K562 (cell line): ENCODE data around the gene RPL28. TPM values are rescaled to one million over a fixed set of nuclear protein-coding genes. Genes with fewer than 3 reads are reported as not detected.

Source experiments
- CC2D1A ChIP-seq: fragments of 450-650 bp; IDR thresholded peaks from 2 replicates; pipeline ENCODE4 v1.6.1; 2017; ENCODE audit warnings: mild to moderate bottlenecking
- CUX1 ChIP-seq: fragments of 200-800 bp; sonication (Bioruptor generic); IDR thresholded peaks from 2 replicates; pipeline ENCODE4 v1.6.1; 2016; ENCODE audit warnings: missing genetic modification characterization, missing compliant biosample characterization
- FOS ChIP-seq: IDR thresholded peaks from 3 replicates; pipeline ENCODE4 v1.6.1; 2011; ENCODE audit not compliant: insufficient read length; ENCODE audit errors: extremely low read depth
- GATAD2A ChIP-seq: fragments of 450-650 bp; IDR thresholded peaks from 2 replicates; pipeline ENCODE4 v1.6.1; 2017
- HDAC2 ChIP-seq: fragments of 450-650 bp; IDR thresholded peaks from 2 replicates; pipeline ENCODE4 v1.6.1; 2016; ENCODE audit warnings: mild to moderate bottlenecking
- HNRNPLL ChIP-seq: fragments of 200-400 bp; formaldehyde crosslinking; IDR thresholded peaks from 2 replicates; pipeline ENCODE4 v1.6.1; 2017; ENCODE audit warnings: low read length, low read depth, mild to moderate bottlenecking; ENCODE audit not compliant: poor library complexity, severe bottlenecking
- MECOM ChIP-seq: fragments of 250-450 bp; sonication (Bioruptor Pico); IDR thresholded peaks from 2 replicates; pipeline ENCODE4 v1.8.0; 2022; ENCODE audit warnings: inconsistent platforms
- POLR2H ChIP-seq: IDR thresholded peaks from 2 replicates; pipeline ENCODE4 v1.6.1; 2016; ENCODE audit warnings: missing genetic modification characterization, low read depth, mild to moderate bottlenecking, control low read depth, missing compliant biosample characterization, moderate library complexity
- RBM15 ChIP-seq: fragments of 200-400 bp; formaldehyde crosslinking; IDR thresholded peaks from 2 replicates; pipeline ENCODE4 v1.6.1; 2018; ENCODE audit warnings: mild to moderate bottlenecking, low read length, moderate library complexity; ENCODE audit not compliant: insufficient read depth
- RFX1 ChIP-seq: fragments of 450-650 bp; IDR thresholded peaks from 2 replicates; pipeline ENCODE4 v1.6.1; 2016; ENCODE audit warnings: mild to moderate bottlenecking, moderate library complexity
- TAF9B ChIP-seq: fragments of 450-650 bp; IDR thresholded peaks from 2 replicates; pipeline ENCODE4 v1.6.1; 2018; ENCODE audit warnings: mild to moderate bottlenecking; ENCODE audit not compliant: partially characterized antibody
- TGIF2 ChIP-seq: sonication (generic); formaldehyde crosslinking; IDR thresholded peaks from 2 replicates; pipeline ENCODE4 v1.8.1; 2022; ENCODE audit warnings: mild to moderate bottlenecking, missing genetic modification reagents, moderate library complexity
- ZBTB17 ChIP-seq: fragments of 450-650 bp; formaldehyde crosslinking; IDR thresholded peaks from 2 replicates; pipeline ENCODE4 v1.4.0; 2020; ENCODE audit warnings: mild to moderate bottlenecking
- ZNF354B ChIP-seq: fragments of 250-450 bp; sonication (Bioruptor Pico); IDR thresholded peaks from 2 replicates; pipeline ENCODE4 v1.4.0; 2020
- ZNF511 ChIP-seq: sonication (generic); formaldehyde crosslinking; IDR thresholded peaks from 2 replicates; pipeline ENCODE4 v1.8.0; 2022; ENCODE audit warnings: mild to moderate bottlenecking, missing genetic modification reagents
- ZNF609 ChIP-seq: sonication (generic); formaldehyde crosslinking; IDR thresholded peaks from 2 replicates; pipeline ENCODE4 v1.8.1; 2023; ENCODE audit warnings: missing genetic modification reagents, mild to moderate bottlenecking, borderline replicate concordance
- ZSCAN32 ChIP-seq: fragments of 450-650 bp; formaldehyde crosslinking; IDR thresholded peaks from 2 replicates; pipeline ENCODE4 v1.4.0; 2020; ENCODE audit warnings: mild to moderate bottlenecking, moderate library complexity
- polyA plus RNA-seq, 8 experiments: library from polyadenylated mRNA; depleted of rRNA in 4 of 8; stranded (reverse) in 5 of 8; unstranded in 3 of 8; fragments of >200 nt; fragmentation: Nextera tagmentation in 2 of 8; fragmentation: Illumina TruSeq in 1 of 8; extraction: Ambion mirVana in 2 of 8; extraction: Trizol in 1 of 8; gene quantifications; 2 replicates each; pipeline versions ENCODE4 v1.2.1 to v1.2.3, GENCODE V29; 2011 to 2014; ENCODE audit warnings: inconsistent platforms in 1 of 8, missing spikeins in 1 of 8
- total RNA-seq, 7 experiments: library from RNA; depleted of rRNA in 6 of 7; stranded (reverse); fragments of >200 nt in 6 of 7; fragmentation: Illumina TruSeq in 2 of 7; extraction: Trizol in 2 of 7; gene quantifications; 2 replicates each; pipeline versions ENCODE4 v1.2.1 to v1.2.3, GENCODE V29; 2011 to 2021; ENCODE audit warnings: low replicate concordance in 1 of 7

The RPL28 gene
- total and polyA plus RNA-seq, 9 of the 15 experiments (the other 6 are each of a cell fraction or from before 2014, with no cell fraction given) = 124 to 3,106 (median 622) TPM

- TF ChIP-seq RBM15 = no peak
- 0 out of 2 replicates have a peak, but pooled peaks have one; percentile 10 for TF ChIP-seq CC2D1A
- no peak for TF ChIP-seq HNRNPLL
- TF ChIP-seq ZNF609 (CRISPR knock-in tag) = no peak; the same call in 1 of the 2 replicates
- peak; percentile 64; the same call in 1 of the 2 replicates for TF ChIP-seq ZNF511 (CRISPR knock-in tag)
- TF ChIP-seq MECOM = no peak
- peak; percentile 98 for TF ChIP-seq POLR2H (tag)
- no peak for TF ChIP-seq ZSCAN32 (CRISPR knock-in tag)
- no peak for TF ChIP-seq HDAC2
- TF ChIP-seq ZNF354B (CRISPR knock-in tag) = no peak
- no peak for TF ChIP-seq CUX1
- peak; percentile 82; the same call in 1 of the 2 replicates for TF ChIP-seq GATAD2A
- TF ChIP-seq TAF9B = peak; percentile 99
- TF ChIP-seq RFX1 = no peak
- TF ChIP-seq ZBTB17 (CRISPR knock-in tag) = no peak
- no peak for TF ChIP-seq TGIF2 (CRISPR knock-in tag)
- no peak for TF ChIP-seq FOS
Measured at GRCh38 chr19:55385724-55386492, at the start of gene RPL28 (continued).
